Measurements from ENCODE around the gene UST.

- no peak for TF ChIP-seq SP1 (IDR thresholded peaks at IDR 0.05; ENCODE audit: low read depth, low read length)
- no peak for TF ChIP-seq CHD1 (IDR thresholded peaks at IDR 0.05; ENCODE audit: low read depth, low read length)
- TF ChIP-seq RAD21 (IDR thresholded peaks at IDR 0.05 in 1 of 2, conservative IDR thresholded peaks at IDR 0.05 in 1 of 2; ENCODE audit: low read depth in 2 of 2, low read length in 2 of 2) = no peak
- TF ChIP-seq TAF1 (IDR thresholded peaks at IDR 0.05; ENCODE audit: low read depth, low read length) = no peak
- no peak for TF ChIP-seq ATF2 (IDR thresholded peaks at IDR 0.05; ENCODE audit: low read length)
- TF ChIP-seq HDAC6 (IDR thresholded peaks at IDR 0.05; ENCODE audit: low read depth, low read length) = no peak
- TF ChIP-seq, protein P1, sequence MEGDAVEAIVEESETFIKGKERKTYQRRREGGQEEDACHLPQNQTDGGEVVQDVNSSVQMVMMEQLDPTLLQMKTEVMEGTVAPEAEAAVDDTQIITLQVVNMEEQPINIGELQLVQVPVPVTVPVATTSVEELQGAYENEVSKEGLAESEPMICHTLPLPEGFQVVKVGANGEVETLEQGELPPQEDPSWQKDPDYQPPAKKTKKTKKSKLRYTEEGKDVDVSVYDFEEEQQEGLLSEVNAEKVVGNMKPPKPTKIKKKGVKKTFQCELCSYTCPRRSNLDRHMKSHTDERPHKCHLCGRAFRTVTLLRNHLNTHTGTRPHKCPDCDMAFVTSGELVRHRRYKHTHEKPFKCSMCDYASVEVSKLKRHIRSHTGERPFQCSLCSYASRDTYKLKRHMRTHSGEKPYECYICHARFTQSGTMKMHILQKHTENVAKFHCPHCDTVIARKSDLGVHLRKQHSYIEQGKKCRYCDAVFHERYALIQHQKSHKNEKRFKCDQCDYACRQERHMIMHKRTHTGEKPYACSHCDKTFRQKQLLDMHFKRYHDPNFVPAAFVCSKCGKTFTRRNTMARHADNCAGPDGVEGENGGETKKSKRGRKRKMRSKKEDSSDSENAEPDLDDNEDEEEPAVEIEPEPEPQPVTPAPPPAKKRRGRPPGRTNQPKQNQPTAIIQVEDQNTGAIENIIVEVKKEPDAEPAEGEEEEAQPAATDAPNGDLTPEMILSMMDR (IDR thresholded peaks at IDR 0.05; ENCODE audit: control extremely low read depth in 1 of 3, insufficient read depth in 1 of 3, low read depth in 1 of 3, low read length in 3 of 3) = no peak
- TF ChIP-seq EZH2 (IDR thresholded peaks at IDR 0.05; ENCODE audit: low read depth, low read length, severe bottlenecking) = no peak
- TF ChIP-seq MAX (IDR thresholded peaks at IDR 0.05) = no peak
- TF ChIP-seq TCF12 (IDR thresholded peaks at IDR 0.05; ENCODE audit: low read depth, low read length) = no peak
Observed at GRCh38 chr6:149087898-149088297, 341.1 kb downstream of the UST start.

Data from H1 (cell line).